ENCODE measurements around the gene CRACDL. TPM values are rescaled to one million over a fixed set of nuclear protein-coding genes. Genes with fewer than 3 reads are reported as not detected.

CRACDL gene
- polyA plus RNA-seq, 1 of the 3 experiments (the other 2 are of a cell fraction) = not detected

DNA sequence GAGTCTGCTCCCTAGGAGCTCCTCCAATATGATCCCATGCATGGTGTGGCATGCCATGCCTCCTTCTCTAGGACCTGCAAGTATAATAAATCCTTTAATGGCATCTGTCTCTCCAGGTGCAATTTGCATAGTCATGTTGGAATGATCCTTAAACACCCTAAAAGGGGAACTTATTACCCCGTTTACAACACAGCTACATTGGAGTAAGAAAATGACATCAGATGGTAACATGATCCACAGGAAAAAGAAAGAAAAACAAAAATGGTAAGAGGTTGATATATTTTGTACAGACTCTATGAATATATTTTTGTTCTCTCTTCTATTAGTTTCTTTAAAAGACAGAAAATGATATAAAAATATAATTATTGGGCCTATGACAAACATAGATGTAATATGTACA is 79.0 kb downstream of the CRACDL start:
- Histone ChIP-seq H3K79me2 (ENCODE audit: insufficient read depth) (no peaks in the 10 kb centered on the region), H3F3A (replicated peaks; ENCODE audit: insufficient read depth) (no peaks in the 10 kb centered on the region), H3K9me2 (no peaks in the 10 kb centered on the region), H3K27me3 (ENCODE audit: insufficient read depth) (no peaks in the 10 kb centered on the region), H3K4me1 (ENCODE audit: control insufficient read depth in 1 of 2, insufficient read depth in 2 of 2, low read depth in 1 of 2, low read length in 1 of 2) (no peaks in the 10 kb centered on the region), H3K4me3 (ENCODE audit: low read depth in 2 of 2, low read length in 1 of 2) (no peak overlapping the region), H4K20me1 (ENCODE audit: insufficient read depth) (no peaks in the 10 kb centered on the region), H3K4me2 (no peak overlapping the region), H3K9me3 (peaks cover 14% of the 10 kb centered on the region), H3K27ac (ENCODE audit: low read depth in 2 of 2, low read length in 1 of 2) (no peak overlapping the region), H3K36me3 (replicated peaks in 1 of 2; ENCODE audit: control insufficient read depth in 1 of 2, insufficient read depth in 2 of 2, low read length in 1 of 2) (no peaks in the 10 kb centered on the region), H2AFZ (ENCODE audit: low read depth) (no peak overlapping the region), H3K9ac (no peak overlapping the region)
- ChIA-PET CTCF (no interaction called here), POLR2A (no interaction called here)
- DNase-seq = no peak
- WGBS (ENCODE audit: low lambda C conversion rate) = 0% methylated on average over 1 of the region's 1 CpG
- TF ChIP-seq EP300 (IDR thresholded peaks at IDR 0.05; ENCODE audit: borderline replicate concordance in 1 of 2, low read depth in 1 of 2, low read length in 1 of 2) (no peak), IRF3 (IDR thresholded peaks at IDR 0.05; ENCODE audit: low read depth, low read length) (no peak), FOXJ3 (CRISPR knock-in tag; IDR thresholded peaks at IDR 0.05) (no peak), NRF1 (IDR thresholded peaks at IDR 0.05; ENCODE audit: low read depth, low read length) (no peak), JUND (IDR thresholded peaks at IDR 0.05) (no peak), RFX5 (IDR thresholded peaks at IDR 0.05; ENCODE audit: low read length) (no peak), MEF2A (IDR thresholded peaks at IDR 0.05; ENCODE audit: borderline replicate concordance, low read depth) (no peak), EZH2phosphoT487 (IDR thresholded peaks at IDR 0.05; ENCODE audit: borderline replicate concordance, low read depth) (no peak), REST (IDR thresholded peaks at IDR 0.05; ENCODE audit: low read depth, low read length) (no peak)
- TF ChIP-seq, protein P1, sequence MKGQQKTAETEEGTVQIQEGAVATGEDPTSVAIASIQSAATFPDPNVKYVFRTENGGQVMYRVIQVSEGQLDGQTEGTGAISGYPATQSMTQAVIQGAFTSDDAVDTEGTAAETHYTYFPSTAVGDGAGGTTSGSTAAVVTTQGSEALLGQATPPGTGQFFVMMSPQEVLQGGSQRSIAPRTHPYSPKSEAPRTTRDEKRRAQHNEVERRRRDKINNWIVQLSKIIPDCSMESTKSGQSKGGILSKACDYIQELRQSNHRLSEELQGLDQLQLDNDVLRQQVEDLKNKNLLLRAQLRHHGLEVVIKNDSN (IDR thresholded peaks at IDR 0.05; ENCODE audit: borderline replicate concordance, low read depth) = no peak

DNA sequence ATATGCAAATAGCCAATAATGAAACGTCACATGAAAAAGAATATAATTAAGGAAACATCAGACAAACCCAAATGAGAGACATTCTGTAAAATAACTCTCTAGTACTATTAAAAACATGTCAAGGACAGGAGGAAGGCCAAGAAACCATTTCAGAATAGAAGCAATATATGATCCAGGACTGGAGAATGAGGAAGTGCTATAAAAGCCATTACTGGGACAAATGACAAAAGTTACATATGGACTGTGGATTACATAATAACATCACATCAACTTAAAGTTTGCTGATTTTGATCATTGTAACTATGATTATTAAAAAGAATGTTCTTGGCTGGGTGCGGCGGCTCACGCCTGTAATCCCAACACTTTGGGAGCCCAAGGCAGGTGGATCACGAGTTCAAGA is 81.3 kb downstream of the CRACDL start:
- POLR2A ChIA-PET = no interaction called here
- TF ChIP-seq NFIC (IDR thresholded peaks at IDR 0.05; ENCODE audit: borderline replicate concordance) (no peak), SIN3A (IDR thresholded peaks at IDR 0.05; ENCODE audit: borderline replicate concordance, low read depth, low read length) (no peak)
- TF ChIP-seq, protein P2, sequence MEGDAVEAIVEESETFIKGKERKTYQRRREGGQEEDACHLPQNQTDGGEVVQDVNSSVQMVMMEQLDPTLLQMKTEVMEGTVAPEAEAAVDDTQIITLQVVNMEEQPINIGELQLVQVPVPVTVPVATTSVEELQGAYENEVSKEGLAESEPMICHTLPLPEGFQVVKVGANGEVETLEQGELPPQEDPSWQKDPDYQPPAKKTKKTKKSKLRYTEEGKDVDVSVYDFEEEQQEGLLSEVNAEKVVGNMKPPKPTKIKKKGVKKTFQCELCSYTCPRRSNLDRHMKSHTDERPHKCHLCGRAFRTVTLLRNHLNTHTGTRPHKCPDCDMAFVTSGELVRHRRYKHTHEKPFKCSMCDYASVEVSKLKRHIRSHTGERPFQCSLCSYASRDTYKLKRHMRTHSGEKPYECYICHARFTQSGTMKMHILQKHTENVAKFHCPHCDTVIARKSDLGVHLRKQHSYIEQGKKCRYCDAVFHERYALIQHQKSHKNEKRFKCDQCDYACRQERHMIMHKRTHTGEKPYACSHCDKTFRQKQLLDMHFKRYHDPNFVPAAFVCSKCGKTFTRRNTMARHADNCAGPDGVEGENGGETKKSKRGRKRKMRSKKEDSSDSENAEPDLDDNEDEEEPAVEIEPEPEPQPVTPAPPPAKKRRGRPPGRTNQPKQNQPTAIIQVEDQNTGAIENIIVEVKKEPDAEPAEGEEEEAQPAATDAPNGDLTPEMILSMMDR (IDR thresholded peaks at IDR 0.05) = no peak

More for the DNA sequence above, 81.3 kb downstream of the CRACDL start:
- no peak overlapping the region for H3K27ac ChIP-seq (ENCODE audit: low read depth in 2 of 2, low read length in 1 of 2)
- H3K9ac ChIP-seq = no peak overlapping the region
- no peak overlapping the region for H3K4me3 ChIP-seq (ENCODE audit: low read depth in 2 of 2, low read length in 1 of 2)
- 52% methylated on average over 5 of the region's 5 CpGs for WGBS (ENCODE audit: low lambda C conversion rate)
- peaks cover 11% of the 10 kb centered on the region for H3K9me3 ChIP-seq
- H3K79me2 ChIP-seq (ENCODE audit: insufficient read depth) = no peaks in the 10 kb centered on the region
- H2AFZ ChIP-seq (ENCODE audit: low read depth) = no peak overlapping the region
- no peaks in the 10 kb centered on the region for H3K36me3 ChIP-seq (replicated peaks in 1 of 2; ENCODE audit: control insufficient read depth in 1 of 2, insufficient read depth in 2 of 2, low read length in 1 of 2)
- H3K4me1 ChIP-seq (ENCODE audit: control insufficient read depth in 1 of 2, insufficient read depth in 2 of 2, low read depth in 1 of 2, low read length in 1 of 2) = no peaks in the 10 kb centered on the region
- no peaks in the 10 kb centered on the region for H3K9me2 ChIP-seq
- no peak for DNase-seq
- H3F3A ChIP-seq (replicated peaks; ENCODE audit: insufficient read depth) = no peaks in the 10 kb centered on the region
- no peaks in the 10 kb centered on the region for H4K20me1 ChIP-seq (ENCODE audit: insufficient read depth)
- CTCF ChIA-PET = interaction anchor here (0.5 kb wide), 1 partner anchor 71 kb away, joined by 3 read pairs; no protein-coding TSS in a partner anchor
- no peaks in the 10 kb centered on the region; the same call in 1 of the 2 replicates for H3K27me3 ChIP-seq (ENCODE audit: insufficient read depth)
- no peak overlapping the region for H3K4me2 ChIP-seq

All from SK-N-SH (cell line).